GM18861 (cell line): ENCODE results near the gene ZNHIT2.
A peak's percentile ranks its signal among the peaks of the same experiment; 100 is the strongest.

Experiments used
- ATAC-seq: cut with Tn5 transposase; IDR thresholded peaks from one replicate; pipeline ENCODE4 v1.9.1; 2021; ENCODE audit not compliant: unreplicated experiment

The ZNHIT2 gene

GRCh38 chr11:65134952-65135632 is 17.6 kb upstream of the ZNHIT2 start:
- ATAC-seq, result peak; percentile 60

- ATAC-seq, result peak; percentile 40
Measured at GRCh38 chr11:65134240-65134951, 16.9 kb upstream of the ZNHIT2 start, which contains the start of gene SYVN1. Gene SYVN1 (minus strand): TSS chr11:65134519. CDS start chr11:65133601, 918 bp downstream.

- no peak for ATAC-seq
Measured at GRCh38 chr11:65133724-65134123, 16.2 kb upstream of the ZNHIT2 start.

- ATAC-seq, result no peak
Measured at GRCh38 chr11:65132988-65133700, 15.6 kb upstream of the ZNHIT2 start.

- ATAC-seq, result peak; percentile 35
Measured at GRCh38 chr11:65132238-65132987, 14.9 kb upstream of the ZNHIT2 start.

- no peak for ATAC-seq
Measured at GRCh38 chr11:65131895-65132237, 14.4 kb upstream of the ZNHIT2 start.

- ATAC-seq, result no peak
Measured at GRCh38 chr11:65131417-65131776, 13.9 kb upstream of the ZNHIT2 start.

- no peak for ATAC-seq
Measured at GRCh38 chr11:65130631-65131416, 13.3 kb upstream of the ZNHIT2 start.

GRCh38 chr11:65129649-65130441 is 12.3 kb upstream of the ZNHIT2 start:
- ATAC-seq, result no peak

- no peak for ATAC-seq
Measured at GRCh38 chr11:65128182-65129145, 11.0 kb upstream of the ZNHIT2 start.

- no peak for ATAC-seq
Measured at GRCh38 chr11:65127473-65128181, 10.1 kb upstream of the ZNHIT2 start.

GRCh38 chr11:65126624-65127274 is 9.2 kb upstream of the ZNHIT2 start:
- no peak for ATAC-seq

GRCh38 chr11:65125197-65126056 is 7.9 kb upstream of the ZNHIT2 start:
- ATAC-seq, result no peak

GRCh38 chr11:65124480-65125196 is 7.1 kb upstream of the ZNHIT2 start:
- no peak for ATAC-seq

GRCh38 chr11:65121865-65122696 is 4.6 kb upstream of the ZNHIT2 start, which contains the start of the genes FAU and MRPL49:
Gene FAU (minus strand): TSS chr11:65122134. CDS start chr11:65121813, 321 bp downstream.
Gene MRPL49 (plus strand): TSS chr11:65122321. CDS start chr11:65122347, 26 bp downstream.
- ATAC-seq, result peak; percentile 57
